HepG2 (cell line): Measurements from ENCODE around the gene C1QL4. TPM values are rescaled to one million over a fixed set of nuclear protein-coding genes. Genes with fewer than 3 reads are reported as not detected.

Experiments used
- ATAC-seq: fragments of 200-7000 bp; cut with Tn5 transposase; 3 replicates; pipeline ENCODE4 v1.9.1; 2020; ENCODE audit warnings: mild to moderate bottlenecking, moderate library complexity
- BruUV-seq: library from RNA; stranded (reverse); fragments of 400-500 nt; replicated peaks from 2 replicates; lab custom pipeline; 2021; lab: Mats Ljungman, UMichigan
- CTCF ChIA-PET: fragments of 300-600 bp; formaldehyde crosslinking; extraction: SDS; loops from one replicate; lab custom pipeline; 2021; ENCODE audit warnings: low total read pairs, inconsistent platforms, low intra/inter-chr PET ratio; lab: Yijun Ruan, JAX
- POLR2A ChIA-PET: fragments of 350-600 bp; sonication (Branson Sonifier 250); formaldehyde crosslinking; loops from one replicate; lab custom pipeline; 2020; ENCODE audit warnings: antibody characterized with exemption, inconsistent platforms; lab: Yijun Ruan, JAX
- DNase-seq: peaks from one replicate; pipeline ENCODE4 v3.0.0-alpha.2; 2015; ENCODE audit warnings: low spot score
- FAIRE-seq: peaks from 3 replicates; lab custom pipeline; 2011; peaks lifted over from hg19 to GRCh38; lab: Jason Lieb, UNC
- H2AFZ ChIP-seq: one replicate; pipeline ENCODE4 v1.6.1; 2011; ENCODE audit warnings: low read length, inconsistent platforms
- H3K27ac ChIP-seq: fragments of 300-600 bp; 3 replicates; pipeline ENCODE4 v1.8.0; 2011; ENCODE audit warnings: mixed run types, mild to moderate bottlenecking, mixed read lengths, low read length, inconsistent platforms; ENCODE audit not compliant: insufficient read depth; ENCODE audit errors: extremely low read length
- H3K27me3 ChIP-seq, 2 experiments: fragments of 200-600 bp in 1 of 2; 2 replicates in 1 of 2; 3 replicates in 1 of 2; pipeline versions ENCODE4 v1.6.0 to v1.8.0; 2011; ENCODE audit warnings: low read length in 2 of 2, mild to moderate bottlenecking in 2 of 2, moderate library complexity in 2 of 2, inconsistent platforms in 1 of 2; ENCODE audit not compliant: insufficient read depth in 2 of 2, control insufficient read depth in 1 of 2
- H3K36me3 ChIP-seq, 2 experiments: fragments of 200-600 bp in 1 of 2; replicated peaks in 1 of 2; 2 replicates in 1 of 2; 3 replicates in 1 of 2; pipeline versions ENCODE4 v1.5.1 to v1.8.0; 2011; ENCODE audit warnings: low read length in 2 of 2, inconsistent platforms in 1 of 2; ENCODE audit not compliant: insufficient read depth in 2 of 2, control insufficient read depth in 1 of 2
- H3K4me1 ChIP-seq: 2 replicates; pipeline ENCODE4 v1.5.1; 2012; ENCODE audit warnings: low read length, inconsistent platforms; ENCODE audit not compliant: insufficient read depth
- H3K4me2 ChIP-seq: 2 replicates; pipeline ENCODE4 v1.6.0; 2011; ENCODE audit warnings: low read depth, low read length, inconsistent platforms
- H3K4me3 ChIP-seq, 3 experiments: fragments of 200-600 bp in 1 of 3; sonication (generic), shearing (Covaris generic) in 1 of 3; replicated peaks in 1 of 3; 2 replicates each; pipeline ENCODE4 v1.5.1; 2011 to 2016; ENCODE audit warnings: low read length in 3 of 3, inconsistent platforms in 2 of 3, low read depth in 2 of 3, mild to moderate bottlenecking in 2 of 3, control low read depth in 1 of 3, mixed read lengths in 1 of 3; ENCODE audit not compliant: insufficient read depth in 1 of 3
- H3K79me2 ChIP-seq: one replicate; pipeline ENCODE4 v1.6.1; 2011; ENCODE audit warnings: low read length, inconsistent platforms; ENCODE audit not compliant: insufficient read depth
- H3K9ac ChIP-seq: 2 replicates; pipeline ENCODE4 v1.6.0; 2011; ENCODE audit warnings: mild to moderate bottlenecking, low read depth, low read length, inconsistent platforms; ENCODE audit not compliant: insufficient read depth
- H3K9me3 ChIP-seq: 2 replicates; pipeline ENCODE4 v1.5.1; 2012; ENCODE audit warnings: mild to moderate bottlenecking, low read length
- H4K20me1 ChIP-seq: 2 replicates; pipeline ENCODE4 v1.6.0; 2011; ENCODE audit warnings: inconsistent platforms, mild to moderate bottlenecking, low read length, moderate library complexity; ENCODE audit not compliant: insufficient read depth
- AGO2 ChIP-seq: fragments of 200-400 bp; formaldehyde crosslinking; optimal IDR thresholded peaks from 2 replicates; pipeline ENCODE3; 2017; ENCODE audit warnings: mild to moderate bottlenecking, low read depth, low read length, moderate library complexity
- ATAD3A ChIP-seq: sonication (generic); formaldehyde crosslinking; IDR thresholded peaks from 2 replicates; pipeline ENCODE4 v1.4.0; 2020; ENCODE audit warnings: missing genetic modification reagents
- BCL3 ChIP-seq: sonication (generic); formaldehyde crosslinking; IDR thresholded peaks from 2 replicates; pipeline ENCODE4 v1.5.1; 2020; ENCODE audit warnings: mild to moderate bottlenecking, missing genetic modification reagents, moderate library complexity
- HIVEP1 ChIP-seq: sonication (generic); formaldehyde crosslinking; IDR thresholded peaks from 2 replicates; pipeline ENCODE4 v1.4.0; 2020; ENCODE audit warnings: mild to moderate bottlenecking, missing genetic modification reagents
- KDM6A ChIP-seq: IDR thresholded peaks from 2 replicates; pipeline ENCODE4 v1.6.1; 2016; ENCODE audit warnings: low read depth
- MZF1 ChIP-seq: sonication (generic); formaldehyde crosslinking; IDR thresholded peaks from 2 replicates; pipeline ENCODE4 v1.8.1; 2023; ENCODE audit warnings: mild to moderate bottlenecking, missing genetic modification reagents, borderline replicate concordance
- POGZ ChIP-seq: sonication (generic); formaldehyde crosslinking; IDR thresholded peaks from 2 replicates; pipeline ENCODE4 v1.4.0; 2020; ENCODE audit warnings: mild to moderate bottlenecking, missing genetic modification reagents
- SCMH1 ChIP-seq: sonication (generic); formaldehyde crosslinking; IDR thresholded peaks from 2 replicates; pipeline ENCODE4 v1.9.0; 2021; ENCODE audit warnings: missing genetic modification reagents, mild to moderate bottlenecking, borderline replicate concordance
- SRSF4 ChIP-seq: fragments of 200-400 bp; formaldehyde crosslinking; IDR thresholded peaks from one replicate; pipeline ENCODE4 v1.6.1; 2018; ENCODE audit warnings: mild to moderate bottlenecking, low read depth, low read length, moderate library complexity; ENCODE audit not compliant: poor library complexity, severe bottlenecking
- TBX2 ChIP-seq: sonication (generic); formaldehyde crosslinking; IDR thresholded peaks from 2 replicates; pipeline ENCODE4 v1.5.0; 2020; ENCODE audit warnings: missing genetic modification reagents, mild to moderate bottlenecking, borderline replicate concordance
- TGIF2 ChIP-seq: IDR thresholded peaks from 2 replicates; pipeline ENCODE4 v1.6.1; 2016; ENCODE audit warnings: control low read depth, missing compliant biosample characterization
- THAP8 ChIP-seq: sonication (generic); formaldehyde crosslinking; IDR thresholded peaks from 2 replicates; pipeline ENCODE4 v1.5.1; 2020; ENCODE audit warnings: missing genetic modification reagents, mild to moderate bottlenecking, borderline replicate concordance
- TIGD3 ChIP-seq: sonication (generic); formaldehyde crosslinking; IDR thresholded peaks from 2 replicates; pipeline ENCODE4 v1.5.1; 2020; ENCODE audit warnings: mild to moderate bottlenecking, missing genetic modification reagents, borderline replicate concordance
- ZNF275 ChIP-seq: sonication (generic); formaldehyde crosslinking; IDR thresholded peaks from 2 replicates; pipeline ENCODE4 v1.8.0; 2022; ENCODE audit warnings: missing genetic modification reagents, mild to moderate bottlenecking, inconsistent platforms, borderline replicate concordance
- ZNF614 ChIP-seq: IDR thresholded peaks from 2 replicates; pipeline ENCODE4 v1.6.1; 2018; ENCODE audit warnings: missing biosample characterization, missing genetic modification reagents, inconsistent platforms, borderline replicate concordance
- WGBS: methylation state at CpG from one replicate; pipeline ENCODE4 v1.1.6; 2017; ENCODE audit warnings: low lambda C conversion rate; 5-methylcytosine and 5-hydroxymethylcytosine counted together
- in situ Hi-C: cut with HindIII; loops from 2 replicates; pipeline ENCODE4 v1.10.0; 2017; ENCODE audit warnings: low pct_unique_long_range_greater_than_20kb; ENCODE audit not compliant: extremely low pct_ligation_motif_present
- intact Hi-C: fragments of 100-400 bp; cut with micrococcal nuclease; formaldehyde crosslinking; loops from one replicate; pipeline ENCODE4 v1.10.0; 2022; ENCODE audit not compliant: unreplicated experiment
- polyA plus RNA-seq, 8 experiments: library from polyadenylated mRNA; depleted of rRNA in 3 of 8; stranded (reverse) in 7 of 8; unstranded in 1 of 8; fragments of >200 nt; fragmentation: Illumina TruSeq in 4 of 8; extraction: Trizol in 4 of 8; gene quantifications; 2 replicates each; pipeline versions ENCODE4 v1.2.1 to v1.2.3, GENCODE V29; 2011 to 2016; ENCODE audit warnings: low read depth in 4 of 8, missing spikeins in 1 of 8, mixed read lengths in 1 of 8; ENCODE audit not compliant: insufficient read depth in 1 of 8
- total RNA-seq, 5 experiments: library from RNA; depleted of rRNA; stranded (reverse); fragments of >200 nt; fragmentation: Illumina TruSeq; extraction: Trizol; gene quantifications; 2 replicates each; pipeline ENCODE4 v1.2.3, GENCODE V29; 2016; ENCODE audit warnings: low read depth in 1 of 5

C1QL4 gene
- total and polyA plus RNA-seq, 2 of the 13 experiments (the other 11 are each of a cell fraction or from before 2014, with no cell fraction given) = 0.03 TPM; not detected in 1

- in situ Hi-C loops = no loop called here
- Histone ChIP-seq H2AFZ (no peak overlapping the region), H3K9ac (no peak overlapping the region), H3K4me2 (peak overlapping the region; percentile 80; the same call in 1 of the 2 replicates), H3K79me2 (no peaks in the 10 kb centered on the region), H3K9me3 (no peaks in the 10 kb centered on the region), H3K36me3 (no peaks in the 10 kb centered on the region), H3K4me1 (peaks cover 10% of the 10 kb centered on the region), H4K20me1 (no peaks in the 10 kb centered on the region), H3K27me3 (peaks cover 15 to 58% of the 10 kb centered on the region in 2 experiments), H3K27ac (no peak overlapping the region), H3K4me3 (peak overlapping the region in 1 of 3 experiments; percentile 71; a peak in 1 of 6 replicates)
- no TSS peak for BruUV-seq
- 34% methylated on average over 8 of the region's 8 CpGs for WGBS
- TF ChIP-seq KDM6A (CRISPR knock-in tag) = no peak
- TF ChIP-seq SCMH1 (CRISPR knock-in tag) = no peak
- no peak for TF ChIP-seq HIVEP1 (CRISPR knock-in tag)
- TF ChIP-seq ZNF275 (CRISPR knock-in tag) = no peak
- TF ChIP-seq TGIF2 (CRISPR knock-in tag) = no peak
- no peak for TF ChIP-seq ZNF614 (CRISPR knock-in tag)
- no peak for TF ChIP-seq BCL3 (CRISPR knock-in tag)
- TF ChIP-seq MZF1 (CRISPR knock-in tag) = no peak
- TF ChIP-seq THAP8 (CRISPR knock-in tag) = no peak
- no peak for TF ChIP-seq POGZ
- no peak for TF ChIP-seq AGO2
- no peak for TF ChIP-seq SRSF4
- no peak for TF ChIP-seq TBX2 (CRISPR knock-in tag)
- no peak for TF ChIP-seq ATAD3A (CRISPR knock-in tag)
- no peak for TF ChIP-seq TIGD3
- ChIA-PET POLR2A (interaction anchor here (0.6 to 1.2 kb wide), 2 partner anchors 32 to 495 kb away, joined by 4 to 11 read pairs; no protein-coding TSS in a partner anchor), CTCF (interaction anchor here (1.2 to 1.4 kb wide), 3 partner anchors 9 to 45 kb away, joined by 3 to 4 read pairs (median 3); no protein-coding TSS in a partner anchor)
- intact Hi-C loops = no loop called here
- no peak for FAIRE-seq
- no peak for ATAC-seq
- no peak for DNase-seq
These were observed 39.3 kb downstream of the C1QL4 start for GRCh38 chr12:49297695-49298060.
